Measurements from ENCODE around the gene MAML3.

Gene MAML3

DNA sequence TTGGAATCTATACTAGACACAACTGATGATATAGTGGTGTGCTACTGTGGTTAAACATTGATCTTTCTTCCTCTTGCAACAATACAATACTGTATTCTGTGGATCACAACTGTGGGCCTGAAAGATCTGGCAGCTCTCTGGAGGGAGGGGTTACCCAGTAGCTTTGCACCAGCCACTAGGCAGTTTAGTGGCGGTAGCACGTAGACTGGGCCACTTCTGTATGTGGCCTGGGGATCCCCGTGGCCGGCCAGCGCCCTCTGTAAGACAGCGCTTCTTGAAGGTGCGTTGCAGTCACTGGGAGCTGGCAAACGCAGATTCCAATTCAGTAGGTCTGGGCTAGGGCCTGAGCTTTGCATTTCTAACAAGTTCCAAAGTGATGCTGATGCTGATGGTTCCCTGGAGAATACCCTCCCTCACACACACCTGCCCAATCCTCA, 319.7 kb downstream of the MAML3 start:
- H3K27me3 ChIP-seq (ENCODE audit: insufficient read depth, low read length), result no peaks in the 10 kb centered on the region
- H3K4me1 ChIP-seq (ENCODE audit: insufficient read depth, low read length, severe bottlenecking), result no peaks in the 10 kb centered on the region
- H3K79me2 ChIP-seq (ENCODE audit: insufficient read depth, low read length), result no peaks in the 10 kb centered on the region
- no peaks in the 10 kb centered on the region for H3K9me3 ChIP-seq (ENCODE audit: low read length)
- H3K9ac ChIP-seq (ENCODE audit: low read length), result no peak overlapping the region
- H3K36me3 ChIP-seq (ENCODE audit: insufficient read depth, low read length), result no peaks in the 10 kb centered on the region
- no peak overlapping the region for H3K4me2 ChIP-seq (ENCODE audit: low read length)
- no peak overlapping the region for H3K4me3 ChIP-seq (ENCODE audit: low read depth, low read length, poor library complexity, severe bottlenecking)
- no peaks in the 10 kb centered on the region for H3K9me2 ChIP-seq (ENCODE audit: low read depth, low read length)
- no peak overlapping the region for H2AFZ ChIP-seq (ENCODE audit: low read length)
- no peaks in the 10 kb centered on the region for H3F3A ChIP-seq (ENCODE audit: insufficient read depth, low read length)
- no peak for TF ChIP-seq EZH2 (IDR thresholded peaks at IDR 0.05; ENCODE audit: borderline replicate concordance, low read length)
- TF ChIP-seq, protein P1, sequence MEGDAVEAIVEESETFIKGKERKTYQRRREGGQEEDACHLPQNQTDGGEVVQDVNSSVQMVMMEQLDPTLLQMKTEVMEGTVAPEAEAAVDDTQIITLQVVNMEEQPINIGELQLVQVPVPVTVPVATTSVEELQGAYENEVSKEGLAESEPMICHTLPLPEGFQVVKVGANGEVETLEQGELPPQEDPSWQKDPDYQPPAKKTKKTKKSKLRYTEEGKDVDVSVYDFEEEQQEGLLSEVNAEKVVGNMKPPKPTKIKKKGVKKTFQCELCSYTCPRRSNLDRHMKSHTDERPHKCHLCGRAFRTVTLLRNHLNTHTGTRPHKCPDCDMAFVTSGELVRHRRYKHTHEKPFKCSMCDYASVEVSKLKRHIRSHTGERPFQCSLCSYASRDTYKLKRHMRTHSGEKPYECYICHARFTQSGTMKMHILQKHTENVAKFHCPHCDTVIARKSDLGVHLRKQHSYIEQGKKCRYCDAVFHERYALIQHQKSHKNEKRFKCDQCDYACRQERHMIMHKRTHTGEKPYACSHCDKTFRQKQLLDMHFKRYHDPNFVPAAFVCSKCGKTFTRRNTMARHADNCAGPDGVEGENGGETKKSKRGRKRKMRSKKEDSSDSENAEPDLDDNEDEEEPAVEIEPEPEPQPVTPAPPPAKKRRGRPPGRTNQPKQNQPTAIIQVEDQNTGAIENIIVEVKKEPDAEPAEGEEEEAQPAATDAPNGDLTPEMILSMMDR (IDR thresholded peaks at IDR 0.05; ENCODE audit: low read length), result no peak
- H3K27ac ChIP-seq (ENCODE audit: low read depth, low read length, poor library complexity, severe bottlenecking), result no peak overlapping the region
- H4K20me1 ChIP-seq (ENCODE audit: insufficient read depth, low read length), result no peaks in the 10 kb centered on the region

DNA sequence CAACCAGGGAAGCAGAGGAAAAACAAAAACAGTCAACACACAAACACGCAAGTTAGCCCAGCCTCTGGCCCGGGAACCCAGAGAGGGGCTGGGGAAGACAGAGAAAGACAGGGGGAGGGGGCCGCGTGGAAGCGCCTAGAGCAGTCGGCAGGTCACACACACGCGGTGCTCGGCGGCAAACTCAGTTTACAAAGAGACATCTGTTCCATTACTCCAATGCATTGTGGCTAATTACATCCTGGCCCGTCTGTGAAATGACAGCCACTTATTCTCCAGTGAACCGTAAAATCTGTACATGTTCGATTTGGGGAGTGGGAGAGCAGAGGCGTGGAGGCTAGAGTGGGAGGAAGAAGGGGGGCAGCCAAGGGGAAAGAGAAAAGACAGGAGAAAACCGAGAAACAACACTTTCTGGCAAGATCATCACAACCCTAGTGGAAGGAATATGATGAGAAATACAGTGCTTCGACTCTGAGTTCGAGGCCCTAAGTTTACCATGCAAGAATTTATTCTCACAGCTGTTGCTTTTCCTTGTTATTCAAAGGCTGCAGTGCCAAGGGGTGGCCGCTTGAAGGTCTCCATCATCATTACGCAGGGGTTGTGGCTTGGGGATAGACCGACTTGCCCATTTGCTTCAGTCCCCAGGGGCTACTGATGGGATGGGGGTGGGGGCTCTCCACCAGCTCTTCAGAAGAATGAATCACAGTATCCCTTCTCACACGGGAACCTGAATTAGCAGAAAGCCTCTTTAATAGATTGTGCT, 320.7 kb downstream of the MAML3 start:
- no peaks in the 10 kb centered on the region for H3K4me1 ChIP-seq (ENCODE audit: insufficient read depth, low read length, severe bottlenecking)
- no peaks in the 10 kb centered on the region for H3K9me3 ChIP-seq (ENCODE audit: low read length)
- no peak overlapping the region for H3K4me2 ChIP-seq (ENCODE audit: low read length)
- no peak overlapping the region for H2AFZ ChIP-seq (ENCODE audit: low read length)
- H3K27ac ChIP-seq (ENCODE audit: low read depth, low read length, poor library complexity, severe bottlenecking), result no peak overlapping the region
- H3K9ac ChIP-seq (ENCODE audit: low read length), result no peak overlapping the region
- H3K4me3 ChIP-seq (ENCODE audit: low read depth, low read length, poor library complexity, severe bottlenecking), result no peak overlapping the region
- no peaks in the 10 kb centered on the region for H3F3A ChIP-seq (ENCODE audit: insufficient read depth, low read length)
- H4K20me1 ChIP-seq (ENCODE audit: insufficient read depth, low read length), result no peaks in the 10 kb centered on the region
- H3K27me3 ChIP-seq (ENCODE audit: insufficient read depth, low read length), result no peaks in the 10 kb centered on the region
- H3K9me2 ChIP-seq (ENCODE audit: low read depth, low read length), result no peaks in the 10 kb centered on the region
- no peaks in the 10 kb centered on the region for H3K79me2 ChIP-seq (ENCODE audit: insufficient read depth, low read length)
- TF ChIP-seq, protein P1 (IDR thresholded peaks at IDR 0.05; ENCODE audit: low read length), result no peak
- no peak for TF ChIP-seq EZH2 (IDR thresholded peaks at IDR 0.05; ENCODE audit: borderline replicate concordance, low read length)
- H3K36me3 ChIP-seq (ENCODE audit: insufficient read depth, low read length), result no peaks in the 10 kb centered on the region

DNA sequence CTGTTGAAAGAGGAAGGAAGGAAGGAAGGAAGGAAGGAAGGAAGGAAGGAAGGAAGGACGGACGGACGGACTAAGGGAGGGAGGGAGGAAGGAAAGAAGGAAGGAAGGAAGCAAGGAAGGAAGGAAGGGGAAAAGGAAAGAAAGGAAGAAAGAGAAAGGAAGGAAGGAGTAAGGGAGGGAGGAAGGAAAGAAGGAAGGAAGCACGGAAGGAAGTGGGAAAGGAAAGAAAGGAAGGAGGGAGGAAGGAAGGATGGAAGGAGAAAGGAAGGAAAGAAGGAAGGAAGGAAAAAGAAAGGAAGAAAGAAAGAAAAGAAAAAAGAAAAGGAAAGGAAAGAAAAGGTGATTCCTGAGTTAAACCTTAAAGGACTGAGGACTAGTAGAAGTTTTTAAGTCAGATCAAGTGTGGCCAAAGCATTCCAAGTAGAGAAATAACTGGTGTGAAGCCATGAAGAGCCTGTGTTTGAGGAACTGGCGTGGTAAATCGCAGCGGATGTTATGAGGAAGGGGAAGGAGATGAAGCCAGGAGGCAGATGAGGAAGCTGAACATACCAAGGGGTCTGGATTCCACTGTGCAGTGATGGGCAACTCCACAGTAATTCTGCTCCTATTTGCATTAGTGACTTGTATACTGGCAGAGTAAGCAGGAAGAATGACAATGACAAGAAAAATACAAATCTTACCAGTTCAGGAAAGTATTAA, 324.9 kb downstream of the MAML3 start:
- no peaks in the 10 kb centered on the region for H3K79me2 ChIP-seq (ENCODE audit: insufficient read depth, low read length)
- H3K36me3 ChIP-seq (ENCODE audit: insufficient read depth, low read length), result no peaks in the 10 kb centered on the region
- no peak overlapping the region for H2AFZ ChIP-seq (ENCODE audit: low read length)
- no peaks in the 10 kb centered on the region for H3K27me3 ChIP-seq (ENCODE audit: insufficient read depth, low read length)
- H3K4me2 ChIP-seq (ENCODE audit: low read length), result no peak overlapping the region
- no peaks in the 10 kb centered on the region for H3K9me3 ChIP-seq (ENCODE audit: low read length)
- TF ChIP-seq, protein P1 (IDR thresholded peaks at IDR 0.05; ENCODE audit: low read length), result no peak
- TF ChIP-seq EZH2 (IDR thresholded peaks at IDR 0.05; ENCODE audit: borderline replicate concordance, low read length), result no peak
- no peak overlapping the region for H3K27ac ChIP-seq (ENCODE audit: low read depth, low read length, poor library complexity, severe bottlenecking)
- H3F3A ChIP-seq (ENCODE audit: insufficient read depth, low read length), result no peaks in the 10 kb centered on the region
- H4K20me1 ChIP-seq (ENCODE audit: insufficient read depth, low read length), result no peaks in the 10 kb centered on the region
- H3K4me3 ChIP-seq (ENCODE audit: low read depth, low read length, poor library complexity, severe bottlenecking), result no peak overlapping the region
- no peaks in the 10 kb centered on the region for H3K4me1 ChIP-seq (ENCODE audit: insufficient read depth, low read length, severe bottlenecking)
- H3K9ac ChIP-seq (ENCODE audit: low read length), result no peak overlapping the region
- no peaks in the 10 kb centered on the region for H3K9me2 ChIP-seq (ENCODE audit: low read depth, low read length)
